ENCODE data around the gene ZDHHC9.

DNA sequence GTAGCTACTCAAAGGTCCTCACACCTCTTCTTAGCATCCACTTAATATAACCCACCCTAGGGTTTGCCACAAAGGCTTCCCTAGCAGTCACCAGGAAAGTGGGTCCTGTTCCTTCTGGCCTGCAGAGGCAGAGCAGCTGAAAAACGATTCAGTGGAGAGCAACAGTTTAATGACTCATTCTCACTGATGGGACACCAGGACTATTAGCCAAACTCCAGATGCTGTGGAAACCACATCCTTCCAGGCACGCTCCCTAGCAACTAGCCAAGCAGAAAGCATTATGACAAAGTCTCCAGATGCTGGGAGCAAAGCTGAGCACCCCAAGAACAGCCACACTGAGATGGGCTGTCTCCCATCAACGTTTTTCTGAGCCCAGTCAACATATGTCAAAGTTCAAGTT lies 32.0 kb upstream of the ZDHHC9 start:
- no peak for TF ChIP-seq CTCF (conservative IDR thresholded peaks at IDR 0.05; ENCODE audit: low read depth, low read length)
- TF ChIP-seq EZH2 (IDR thresholded peaks at IDR 0.05; ENCODE audit: borderline replicate concordance, low read depth, low read length, poor library complexity, severe bottlenecking): no peak
